ENCODE data around the gene UNC5C. TPM values are rescaled to one million over a fixed set of nuclear protein-coding genes. Genes with fewer than 3 reads are reported as not detected.

Gene UNC5C
- total and polyA plus RNA-seq, 4 donors, result 0.27 to 1.2 (median 0.78) TPM

DNA sequence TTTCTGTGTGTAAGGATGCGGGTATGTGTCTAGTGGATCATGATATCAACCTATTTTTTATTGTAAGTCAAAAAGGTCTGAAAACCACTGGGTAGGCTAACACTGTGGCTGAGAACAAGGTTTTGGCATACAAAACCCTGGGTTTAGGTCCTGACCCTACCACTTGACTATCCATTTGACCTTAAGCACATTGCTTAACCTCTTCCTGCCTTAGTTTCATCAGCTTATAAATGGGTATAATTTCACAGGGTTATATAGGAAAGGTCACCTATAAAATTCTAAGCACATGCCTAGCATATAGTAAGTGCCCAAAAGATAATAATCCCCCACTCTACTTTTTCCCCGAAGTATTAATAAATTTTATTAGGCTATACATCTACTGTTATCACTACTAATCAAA, 263.0 kb downstream of the UNC5C start:
- H3K4me3 ChIP-seq (ENCODE audit: low read depth in 1 of 3, low read length in 3 of 3), result no peak overlapping the region
- peaks cover 0 to 3% (median 0%) of the 10 kb centered on the region in 4 donors for H3K9me3 ChIP-seq (ENCODE audit: control insufficient read depth in 4 of 4, low read length in 3 of 4)
- no peak overlapping the region for H3K9ac ChIP-seq (ENCODE audit: low read depth in 1 of 2, low read length in 2 of 2)
- H3K27ac ChIP-seq (ENCODE audit: low read depth in 1 of 2, low read length in 2 of 2), result no peak overlapping the region
- no peaks in the 10 kb centered on the region for H3K27me3 ChIP-seq (ENCODE audit: control insufficient read depth in 4 of 4, insufficient read depth in 4 of 4, low read length in 3 of 4)
- TF ChIP-seq HNF4G (IDR thresholded peaks at IDR 0.05) (no peak), RAD21 (IDR thresholded peaks at IDR 0.05) (no peak), FOXA2 (IDR thresholded peaks at IDR 0.05) (no peak), EGR1 (IDR thresholded peaks at IDR 0.05; ENCODE audit: low read depth in 2 of 2) (no peak), FOXA1 (IDR thresholded peaks at IDR 0.05) (no peak), JUND (IDR thresholded peaks at IDR 0.05) (no peak), RXRA (IDR thresholded peaks at IDR 0.05) (no peak), TAF1 (conservative IDR thresholded peaks at IDR 0.05) (no peak), SP1 (IDR thresholded peaks at IDR 0.05) (no peak), YY1 (IDR thresholded peaks at IDR 0.05) (no peak)
- TF ChIP-seq, protein P1, sequence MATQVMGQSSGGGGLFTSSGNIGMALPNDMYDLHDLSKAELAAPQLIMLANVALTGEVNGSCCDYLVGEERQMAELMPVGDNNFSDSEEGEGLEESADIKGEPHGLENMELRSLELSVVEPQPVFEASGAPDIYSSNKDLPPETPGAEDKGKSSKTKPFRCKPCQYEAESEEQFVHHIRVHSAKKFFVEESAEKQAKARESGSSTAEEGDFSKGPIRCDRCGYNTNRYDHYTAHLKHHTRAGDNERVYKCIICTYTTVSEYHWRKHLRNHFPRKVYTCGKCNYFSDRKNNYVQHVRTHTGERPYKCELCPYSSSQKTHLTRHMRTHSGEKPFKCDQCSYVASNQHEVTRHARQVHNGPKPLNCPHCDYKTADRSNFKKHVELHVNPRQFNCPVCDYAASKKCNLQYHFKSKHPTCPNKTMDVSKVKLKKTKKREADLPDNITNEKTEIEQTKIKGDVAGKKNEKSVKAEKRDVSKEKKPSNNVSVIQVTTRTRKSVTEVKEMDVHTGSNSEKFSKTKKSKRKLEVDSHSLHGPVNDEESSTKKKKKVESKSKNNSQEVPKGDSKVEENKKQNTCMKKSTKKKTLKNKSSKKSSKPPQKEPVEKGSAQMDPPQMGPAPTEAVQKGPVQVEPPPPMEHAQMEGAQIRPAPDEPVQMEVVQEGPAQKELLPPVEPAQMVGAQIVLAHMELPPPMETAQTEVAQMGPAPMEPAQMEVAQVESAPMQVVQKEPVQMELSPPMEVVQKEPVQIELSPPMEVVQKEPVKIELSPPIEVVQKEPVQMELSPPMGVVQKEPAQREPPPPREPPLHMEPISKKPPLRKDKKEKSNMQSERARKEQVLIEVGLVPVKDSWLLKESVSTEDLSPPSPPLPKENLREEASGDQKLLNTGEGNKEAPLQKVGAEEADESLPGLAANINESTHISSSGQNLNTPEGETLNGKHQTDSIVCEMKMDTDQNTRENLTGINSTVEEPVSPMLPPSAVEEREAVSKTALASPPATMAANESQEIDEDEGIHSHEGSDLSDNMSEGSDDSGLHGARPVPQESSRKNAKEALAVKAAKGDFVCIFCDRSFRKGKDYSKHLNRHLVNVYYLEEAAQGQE (IDR thresholded peaks at IDR 0.05), result no peak
- TF ChIP-seq, protein P2, sequence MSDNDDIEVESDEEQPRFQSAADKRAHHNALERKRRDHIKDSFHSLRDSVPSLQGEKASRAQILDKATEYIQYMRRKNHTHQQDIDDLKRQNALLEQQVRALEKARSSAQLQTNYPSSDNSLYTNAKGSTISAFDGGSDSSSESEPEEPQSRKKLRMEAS (IDR thresholded peaks at IDR 0.05), result no peak
- TF ChIP-seq, protein P3, sequence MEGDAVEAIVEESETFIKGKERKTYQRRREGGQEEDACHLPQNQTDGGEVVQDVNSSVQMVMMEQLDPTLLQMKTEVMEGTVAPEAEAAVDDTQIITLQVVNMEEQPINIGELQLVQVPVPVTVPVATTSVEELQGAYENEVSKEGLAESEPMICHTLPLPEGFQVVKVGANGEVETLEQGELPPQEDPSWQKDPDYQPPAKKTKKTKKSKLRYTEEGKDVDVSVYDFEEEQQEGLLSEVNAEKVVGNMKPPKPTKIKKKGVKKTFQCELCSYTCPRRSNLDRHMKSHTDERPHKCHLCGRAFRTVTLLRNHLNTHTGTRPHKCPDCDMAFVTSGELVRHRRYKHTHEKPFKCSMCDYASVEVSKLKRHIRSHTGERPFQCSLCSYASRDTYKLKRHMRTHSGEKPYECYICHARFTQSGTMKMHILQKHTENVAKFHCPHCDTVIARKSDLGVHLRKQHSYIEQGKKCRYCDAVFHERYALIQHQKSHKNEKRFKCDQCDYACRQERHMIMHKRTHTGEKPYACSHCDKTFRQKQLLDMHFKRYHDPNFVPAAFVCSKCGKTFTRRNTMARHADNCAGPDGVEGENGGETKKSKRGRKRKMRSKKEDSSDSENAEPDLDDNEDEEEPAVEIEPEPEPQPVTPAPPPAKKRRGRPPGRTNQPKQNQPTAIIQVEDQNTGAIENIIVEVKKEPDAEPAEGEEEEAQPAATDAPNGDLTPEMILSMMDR (IDR thresholded peaks at IDR 0.05; ENCODE audit: low read depth, low read length, missing input control), result no peak
- no peak for DNase-seq (ENCODE audit: low spot score)
- no peaks in the 10 kb centered on the region for H3K36me3 ChIP-seq (ENCODE audit: control insufficient read depth in 4 of 4, insufficient read depth in 3 of 4, low read depth in 1 of 4, low read length in 3 of 4)
- WGBS, result 78% methylated on average over 2 of the region's 2 CpGs
- H3K4me1 ChIP-seq (ENCODE audit: control insufficient read depth in 4 of 4, insufficient read depth in 4 of 4, low read length in 3 of 4), result no peaks in the 10 kb centered on the region

DNA sequence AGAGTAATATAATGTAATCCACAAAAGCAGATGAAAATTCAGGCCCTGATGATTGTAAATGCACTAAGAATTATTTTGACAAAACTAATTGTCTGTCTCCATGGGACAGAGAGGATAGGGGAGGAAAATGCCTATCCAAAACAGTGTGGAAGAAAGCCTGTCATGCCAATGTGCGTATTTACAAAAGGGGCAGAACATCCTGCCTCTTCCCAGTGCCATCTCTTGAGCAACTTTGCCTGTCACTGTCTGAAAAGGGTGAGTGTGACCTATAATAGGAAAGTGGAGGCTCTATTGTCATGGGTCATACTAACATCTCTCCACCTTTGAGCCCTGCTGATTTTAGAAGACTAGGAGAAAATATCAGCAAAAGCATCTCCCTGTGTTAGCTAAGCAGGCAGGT, 264.1 kb downstream of the UNC5C start:
- 89% methylated on average over 1 of the region's 1 CpG for WGBS
- DNase-seq (ENCODE audit: low spot score), result no peak
- TF ChIP-seq RXRA (IDR thresholded peaks at IDR 0.05), result no peak
- TF ChIP-seq RAD21 (IDR thresholded peaks at IDR 0.05), result no peak
- TF ChIP-seq, protein P1 (IDR thresholded peaks at IDR 0.05), result no peak
- TF ChIP-seq FOXA2 (IDR thresholded peaks at IDR 0.05), result no peak
- no peak for TF ChIP-seq TAF1 (conservative IDR thresholded peaks at IDR 0.05)
- no peak for TF ChIP-seq NR2F2 (IDR thresholded peaks at IDR 0.05)
- TF ChIP-seq, protein P4, sequence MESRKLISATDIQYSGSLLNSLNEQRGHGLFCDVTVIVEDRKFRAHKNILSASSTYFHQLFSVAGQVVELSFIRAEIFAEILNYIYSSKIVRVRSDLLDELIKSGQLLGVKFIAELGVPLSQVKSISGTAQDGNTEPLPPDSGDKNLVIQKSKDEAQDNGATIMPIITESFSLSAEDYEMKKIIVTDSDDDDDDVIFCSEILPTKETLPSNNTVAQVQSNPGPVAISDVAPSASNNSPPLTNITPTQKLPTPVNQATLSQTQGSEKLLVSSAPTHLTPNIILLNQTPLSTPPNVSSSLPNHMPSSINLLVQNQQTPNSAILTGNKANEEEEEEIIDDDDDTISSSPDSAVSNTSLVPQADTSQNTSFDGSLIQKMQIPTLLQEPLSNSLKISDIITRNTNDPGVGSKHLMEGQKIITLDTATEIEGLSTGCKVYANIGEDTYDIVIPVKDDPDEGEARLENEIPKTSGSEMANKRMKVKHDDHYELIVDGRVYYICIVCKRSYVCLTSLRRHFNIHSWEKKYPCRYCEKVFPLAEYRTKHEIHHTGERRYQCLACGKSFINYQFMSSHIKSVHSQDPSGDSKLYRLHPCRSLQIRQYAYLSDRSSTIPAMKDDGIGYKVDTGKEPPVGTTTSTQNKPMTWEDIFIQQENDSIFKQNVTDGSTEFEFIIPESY (IDR thresholded peaks at IDR 0.05), result no peak
- TF ChIP-seq HNF4A (conservative IDR thresholded peaks at IDR 0.05), result no peak
- TF ChIP-seq JUND (IDR thresholded peaks at IDR 0.05), result no peak
- no peak for TF ChIP-seq SP1 (IDR thresholded peaks at IDR 0.05)
- TF ChIP-seq HNF4G (IDR thresholded peaks at IDR 0.05), result no peak
- TF ChIP-seq, protein P5, sequence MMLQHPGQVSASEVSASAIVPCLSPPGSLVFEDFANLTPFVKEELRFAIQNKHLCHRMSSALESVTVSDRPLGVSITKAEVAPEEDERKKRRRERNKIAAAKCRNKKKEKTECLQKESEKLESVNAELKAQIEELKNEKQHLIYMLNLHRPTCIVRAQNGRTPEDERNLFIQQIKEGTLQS (IDR thresholded peaks at IDR 0.05), result no peak
- TF ChIP-seq GABPA (IDR thresholded peaks at IDR 0.05 in 1 of 2, conservative IDR thresholded peaks at IDR 0.05 in 1 of 2), result no peak

More for the DNA sequence above, 264.1 kb downstream of the UNC5C start:
- H3K4me3 ChIP-seq (ENCODE audit: low read depth in 1 of 3, low read length in 3 of 3), result no peak overlapping the region
- no peaks in the 10 kb centered on the region for H3K4me1 ChIP-seq (ENCODE audit: control insufficient read depth in 4 of 4, insufficient read depth in 4 of 4, low read length in 3 of 4)
- peaks cover 0 to 3% (median 0%) of the 10 kb centered on the region in 4 donors for H3K9me3 ChIP-seq (ENCODE audit: control insufficient read depth in 4 of 4, low read length in 3 of 4)
- no peak overlapping the region for H3K9ac ChIP-seq (ENCODE audit: low read depth in 1 of 2, low read length in 2 of 2)
- H3K36me3 ChIP-seq (ENCODE audit: control insufficient read depth in 4 of 4, insufficient read depth in 3 of 4, low read depth in 1 of 4, low read length in 3 of 4), result no peaks in the 10 kb centered on the region
- no peaks in the 10 kb centered on the region for H3K27me3 ChIP-seq (ENCODE audit: control insufficient read depth in 4 of 4, insufficient read depth in 4 of 4, low read length in 3 of 4)
- no peak overlapping the region for H3K27ac ChIP-seq (ENCODE audit: low read depth in 1 of 2, low read length in 2 of 2)
